IPS-18c (cell line): Measurements from ENCODE around the gene ARHGEF16.

ENCODE experiments used
- H3K4me3 ChIP-seq: 2 replicates; pipeline ENCODE4 v1.7.0; 2013; ENCODE audit warnings: low read depth, mild to moderate bottlenecking, low read length, moderate library complexity; ENCODE audit not compliant: insufficient read depth
- H3K9me3 ChIP-seq: one replicate; pipeline ENCODE4 v1.6.1; 2013; ENCODE audit warnings: mild to moderate bottlenecking, low read length, moderate library complexity; ENCODE audit not compliant: control insufficient read depth, insufficient read depth

Gene ARHGEF16

DNA sequence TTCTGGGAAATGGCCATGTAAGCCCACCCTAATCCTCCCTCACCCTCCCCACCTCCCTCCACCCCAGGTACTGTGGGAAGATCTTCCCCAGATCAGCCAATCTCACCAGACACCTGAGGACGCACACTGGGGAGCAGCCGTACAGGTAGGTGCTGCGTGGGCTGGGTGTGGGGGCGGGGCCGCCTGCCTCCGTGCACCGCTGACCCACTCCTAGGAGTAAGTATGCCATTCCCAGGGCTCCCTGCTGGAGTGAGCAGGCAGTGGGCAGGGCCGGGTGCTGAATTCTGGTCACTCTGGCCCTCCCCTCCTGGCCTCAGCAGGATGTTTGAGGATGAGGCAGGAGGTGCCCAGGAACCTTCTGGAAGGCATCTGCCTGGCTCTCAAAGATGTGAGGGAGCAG lies 35.9 kb upstream of the ARHGEF16 start:
- Histone ChIP-seq H3K4me3 (no peak overlapping the region), H3K9me3 (peaks cover 6% of the 10 kb centered on the region)

DNA sequence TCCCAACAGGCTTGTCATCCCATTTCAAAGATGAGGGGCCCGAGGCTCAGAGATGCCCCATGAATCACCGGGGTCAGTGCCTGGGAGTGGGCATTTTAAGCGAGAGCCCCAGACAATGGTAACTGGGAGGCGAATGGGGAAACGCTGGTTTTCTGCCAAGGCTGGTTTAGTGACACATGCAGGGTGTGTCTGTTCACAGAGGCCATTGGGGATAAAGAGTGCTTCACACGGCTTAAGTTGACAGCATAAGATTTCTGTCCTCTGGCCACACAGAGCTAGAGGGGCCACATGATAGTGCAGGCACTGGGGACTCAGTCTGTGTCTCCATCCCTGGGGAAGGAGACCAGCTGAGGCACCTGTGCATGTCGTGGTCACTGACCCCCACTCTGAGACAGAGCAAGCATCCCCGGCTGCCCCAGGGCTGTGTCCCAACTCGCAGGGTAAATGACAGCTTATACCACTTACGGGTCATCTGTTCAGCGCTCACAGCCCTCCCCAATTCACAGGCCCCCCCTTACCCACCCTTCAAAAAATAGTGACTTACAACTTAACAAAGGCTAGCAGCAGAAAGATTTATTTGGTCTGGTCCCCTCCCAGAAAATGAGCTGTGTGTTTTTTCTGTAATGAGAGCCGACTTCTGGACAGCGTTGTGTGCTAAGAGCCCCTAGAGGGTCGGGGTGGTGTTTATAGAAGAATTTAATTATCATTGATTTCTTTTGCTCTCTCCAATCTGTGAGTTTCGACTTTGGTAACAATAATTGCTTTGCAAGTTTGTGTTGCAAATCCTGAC lies 34.9 kb upstream of the ARHGEF16 start:
- Histone ChIP-seq H3K4me3 (no peak overlapping the region), H3K9me3 (peaks cover 6% of the 10 kb centered on the region)

DNA sequence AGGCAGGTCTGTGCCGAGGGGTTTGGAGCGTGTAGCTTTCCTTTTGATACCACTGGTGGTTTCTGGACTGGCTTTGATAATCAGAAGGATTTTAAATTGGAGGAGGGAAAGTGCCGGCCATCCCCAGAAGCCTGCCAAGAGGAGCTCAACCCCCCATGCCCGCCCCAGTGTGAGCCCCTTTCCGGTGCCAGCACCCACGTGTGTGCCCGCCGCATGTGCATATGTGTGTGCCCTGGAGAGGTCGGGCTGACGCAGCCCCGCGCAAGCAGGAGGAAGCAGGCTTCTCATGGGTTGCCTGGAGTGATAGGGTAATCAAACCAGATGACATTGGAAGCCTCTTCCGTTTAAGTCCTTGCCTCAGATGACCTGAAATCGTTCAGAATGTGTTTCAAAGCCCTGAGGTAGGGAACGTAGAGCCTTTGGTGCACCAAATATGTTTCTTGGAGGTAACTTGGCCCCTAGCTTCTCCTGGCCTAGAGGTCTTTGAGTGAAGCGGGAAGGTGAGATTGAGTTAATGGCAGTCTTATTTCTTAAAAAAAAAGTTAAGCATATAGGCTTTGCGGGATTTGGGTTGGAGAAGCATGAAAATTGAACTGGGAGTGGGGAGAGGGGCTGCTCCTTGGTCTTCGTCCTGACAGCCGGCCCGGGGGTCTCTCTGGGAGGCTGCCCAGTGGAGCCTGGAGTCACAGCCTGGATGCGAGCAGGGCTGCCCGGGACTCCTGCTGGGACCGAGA lies 34.1 kb upstream of the ARHGEF16 start:
- no peak overlapping the region for H3K4me3 ChIP-seq
- H3K9me3 ChIP-seq, result peaks cover 6% of the 10 kb centered on the region

DNA sequence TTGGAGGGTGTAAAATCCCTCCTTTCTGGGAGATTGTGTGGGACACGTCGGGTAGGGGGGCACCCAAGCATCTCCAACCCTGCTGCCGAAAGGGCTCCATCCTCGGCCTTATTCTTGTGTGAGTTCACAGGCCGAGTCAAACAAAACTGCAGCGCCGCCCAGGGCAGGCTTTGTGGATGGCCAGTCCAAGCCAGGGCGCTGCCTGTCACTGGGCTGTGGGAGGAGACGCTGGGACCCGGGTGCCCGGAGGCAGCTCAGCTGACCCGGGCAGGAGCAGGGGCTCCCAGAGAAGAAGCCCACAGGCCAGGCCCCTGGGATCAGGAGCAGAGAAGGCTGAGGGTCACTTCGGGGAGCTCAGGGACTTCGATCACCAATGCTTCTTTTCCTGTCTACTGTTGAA lies 31.8 kb upstream of the ARHGEF16 start:
- no peak overlapping the region for H3K4me3 ChIP-seq
- H3K9me3 ChIP-seq, result no peaks in the 10 kb centered on the region

- Histone ChIP-seq H3K4me3 (no peak overlapping the region), H3K9me3 (no peaks in the 10 kb centered on the region)
These were observed 31.1 kb upstream of the ARHGEF16 start for GRCh38 chr1:3423245-3423829.

- Histone ChIP-seq H3K4me3 (no peak overlapping the region), H3K9me3 (no peaks in the 10 kb centered on the region)
These were observed 30.4 kb upstream of the ARHGEF16 start for GRCh38 chr1:3423896-3424611.

DNA sequence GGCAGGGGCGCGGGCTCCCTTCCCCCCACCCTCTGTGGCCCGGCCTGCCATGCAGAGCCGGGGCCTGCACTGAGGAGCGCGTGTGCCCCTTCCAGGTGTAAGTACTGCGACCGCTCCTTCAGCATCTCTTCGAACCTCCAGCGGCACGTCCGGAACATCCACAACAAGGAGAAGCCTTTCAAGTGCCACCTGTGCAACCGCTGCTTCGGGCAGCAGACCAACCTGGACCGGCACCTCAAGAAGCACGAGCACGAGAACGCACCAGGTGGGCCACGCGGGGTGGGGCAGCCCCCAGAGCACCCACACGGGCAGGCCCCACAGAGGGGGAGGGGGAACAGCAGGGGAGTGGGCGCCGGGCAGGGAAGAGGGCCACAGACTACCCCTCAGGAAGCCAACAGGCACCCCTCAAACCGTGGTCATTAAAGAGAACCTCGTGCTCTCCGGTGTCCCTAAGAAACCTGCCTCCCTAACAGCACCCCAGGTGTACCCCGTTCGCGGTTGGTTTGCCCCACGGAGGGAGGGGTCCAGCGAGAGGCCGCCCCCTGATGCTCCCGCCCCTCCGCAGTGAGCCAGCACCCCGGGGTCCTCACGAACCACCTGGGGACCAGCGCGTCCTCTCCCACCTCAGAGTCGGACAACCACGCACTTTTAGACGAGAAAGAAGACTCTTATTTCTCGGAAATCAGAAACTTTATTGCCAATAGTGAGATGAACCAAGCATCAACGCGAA lies 28.8 kb upstream of the ARHGEF16 start:
- Histone ChIP-seq H3K4me3 (no peak overlapping the region), H3K9me3 (no peaks in the 10 kb centered on the region)

GRCh38 chr1:3426956-3427535 lies 27.4 kb upstream of the ARHGEF16 start:
- H3K9me3 ChIP-seq, result no peaks in the 10 kb centered on the region
- no peak overlapping the region for H3K4me3 ChIP-seq

DNA sequence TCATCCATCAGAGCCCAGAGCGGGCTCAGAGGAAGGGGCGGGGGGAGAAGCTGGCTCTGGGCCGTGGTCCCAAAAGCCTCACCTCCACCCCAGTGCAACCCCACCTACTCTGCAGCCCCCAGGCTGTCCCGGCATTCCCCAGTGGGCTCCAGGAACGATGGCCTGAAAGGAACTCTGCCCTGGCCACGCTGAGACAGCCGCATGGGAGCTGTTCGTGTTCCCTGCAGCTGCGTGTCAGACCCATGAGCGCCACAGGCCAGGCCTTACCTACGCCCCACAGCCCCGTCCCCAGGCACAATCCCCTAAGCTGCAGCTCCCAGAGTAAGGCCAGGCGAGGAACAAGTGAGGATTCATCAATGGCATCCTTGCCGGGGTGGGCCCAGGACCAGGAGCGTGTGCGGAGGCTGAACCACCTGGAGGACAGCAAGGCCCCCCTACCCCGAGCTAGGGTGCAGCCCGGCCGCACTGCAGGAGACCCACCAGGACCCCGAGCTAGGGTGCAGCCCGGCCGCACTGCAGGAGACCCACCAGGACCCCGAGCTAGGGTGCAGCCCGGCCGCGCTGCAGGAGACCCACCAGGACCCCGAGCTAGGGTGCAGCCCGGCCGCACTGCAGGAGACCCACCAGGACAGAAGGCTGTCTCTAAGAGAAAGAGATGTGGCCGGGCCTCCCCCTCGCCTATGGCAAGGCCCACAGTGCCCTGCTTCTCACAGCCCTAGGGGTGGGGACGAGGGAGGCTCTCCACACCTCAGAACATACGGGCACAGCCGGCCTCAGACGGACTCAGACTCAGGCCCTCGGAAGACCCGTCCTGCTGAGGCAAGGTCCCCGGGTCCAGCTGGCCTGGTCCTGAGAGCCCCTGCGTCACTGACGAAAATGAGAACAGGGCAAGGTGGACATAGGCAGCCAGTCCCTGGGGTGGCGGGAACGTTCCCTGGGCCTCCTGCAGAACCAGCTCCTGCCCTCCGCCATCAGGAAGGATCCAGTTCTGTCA lies 26.5 kb upstream of the ARHGEF16 start:
- no peaks in the 10 kb centered on the region for H3K9me3 ChIP-seq
- no peak overlapping the region for H3K4me3 ChIP-seq

- Histone ChIP-seq H3K4me3 (no peak overlapping the region), H3K9me3 (no peaks in the 10 kb centered on the region)
These were observed 25.6 kb upstream of the ARHGEF16 start for GRCh38 chr1:3428899-3429298.

GRCh38 chr1:3429320-3429719 lies 25.1 kb upstream of the ARHGEF16 start:
- no peaks in the 10 kb centered on the region for H3K9me3 ChIP-seq

DNA sequence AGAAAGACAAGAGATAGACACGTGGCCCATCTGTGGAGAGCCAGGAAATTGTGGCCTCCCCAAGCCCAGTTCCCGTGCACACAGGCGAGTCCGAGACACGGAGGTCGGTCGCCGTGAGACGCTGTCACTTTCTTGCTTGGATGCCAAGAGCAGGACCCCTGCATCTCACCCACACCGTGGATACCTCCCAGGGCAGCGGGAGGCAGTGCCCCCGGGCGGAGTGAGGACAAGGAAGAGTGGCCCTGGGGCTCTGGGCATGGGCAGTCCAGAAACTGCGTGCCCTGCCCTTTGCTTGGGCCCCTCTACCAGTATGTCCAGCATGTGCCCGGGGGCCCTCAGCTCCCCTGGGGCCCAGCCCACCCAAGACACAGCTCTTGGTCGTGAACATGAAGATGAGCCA lies 24.7 kb upstream of the ARHGEF16 start:
- Histone ChIP-seq H3K4me3 (no peak overlapping the region), H3K9me3 (no peaks in the 10 kb centered on the region)

More at GRCh38 chr1:3429320-3429719, 25.1 kb upstream of the ARHGEF16 start:
- H3K4me3 ChIP-seq, result no peak overlapping the region

- Histone ChIP-seq H3K4me3 (no peak overlapping the region), H3K9me3 (no peaks in the 10 kb centered on the region)
These were observed 24.1 kb upstream of the ARHGEF16 start for GRCh38 chr1:3430406-3430805.

DNA sequence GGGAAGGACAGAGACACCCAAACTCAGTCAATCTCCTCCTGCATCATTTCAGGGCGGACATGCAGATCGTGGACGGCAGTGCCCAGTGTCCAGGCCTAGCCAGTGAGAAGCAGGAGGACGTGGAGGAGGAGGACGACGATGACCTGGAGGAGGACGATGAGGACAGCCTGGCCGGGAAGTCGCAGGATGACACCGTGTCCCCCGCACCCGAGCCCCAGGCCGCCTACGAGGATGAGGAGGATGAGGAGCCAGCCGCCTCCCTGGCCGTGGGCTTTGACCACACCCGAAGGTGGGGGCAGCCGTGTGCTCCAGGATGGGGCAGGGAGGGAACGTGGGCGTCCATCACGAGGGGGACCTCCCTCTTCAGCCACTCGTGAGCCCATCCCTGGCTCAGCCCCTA lies 23.6 kb upstream of the ARHGEF16 start:
- H3K4me3 ChIP-seq, result no peak overlapping the region
- H3K9me3 ChIP-seq, result no peaks in the 10 kb centered on the region

- H3K9me3 ChIP-seq, result no peaks in the 10 kb centered on the region
These were observed 23.2 kb upstream of the ARHGEF16 start for GRCh38 chr1:3431266-3431665.

DNA sequence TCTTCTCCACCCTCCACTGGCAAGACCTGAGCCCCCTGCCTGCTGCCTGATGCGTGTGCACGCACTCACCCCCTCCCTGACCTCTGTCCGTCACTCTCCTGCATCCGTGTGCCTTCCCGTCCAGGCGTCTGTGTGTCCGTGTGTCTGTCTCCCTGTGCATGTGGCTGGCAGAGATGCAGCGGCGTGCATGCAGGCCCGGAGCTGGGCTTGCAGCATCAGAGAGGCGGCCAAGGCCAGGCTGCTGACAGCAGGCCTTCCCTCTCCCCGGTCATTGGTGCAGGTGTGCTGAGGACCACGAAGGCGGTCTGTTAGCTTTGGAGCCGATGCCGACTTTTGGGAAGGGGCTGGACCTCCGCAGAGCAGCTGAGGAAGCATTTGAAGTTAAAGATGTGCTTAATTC lies 22.8 kb upstream of the ARHGEF16 start:
- Histone ChIP-seq H3K9me3 (no peaks in the 10 kb centered on the region), H3K4me3 (no peak overlapping the region)

More at GRCh38 chr1:3431266-3431665, 23.2 kb upstream of the ARHGEF16 start:
- H3K4me3 ChIP-seq, result no peak overlapping the region
